Measurements from ENCODE around the gene NFYC. TPM values are rescaled to one million over a fixed set of nuclear protein-coding genes. Genes with fewer than 3 reads are reported as not detected.

Gene NFYC
- total RNA-seq, 1 donor from 2014 or later = 78.6 TPM

Small RNA genes lying within 50 kb of the gene (microRNA-seq; reads per million reads assigned to microRNA genes)
- 215 reads per million, percentile 54 among the genes with 10 or more reads in this experiment for gene MIR30C1 (ENCODE audit: borderline number of aligned reads)
- 24,715 reads per million, percentile 97 among the genes with 10 or more reads in this experiment for gene MIR30E (ENCODE audit: borderline number of aligned reads)

Other genes starting within 250 kb of the NFYC start
- 0.87 TPM for gene ZFP69B, start 241.2 kb upstream of the NFYC start, total RNA-seq
- 1.9 TPM for gene ZFP69, start 214.4 kb upstream of the NFYC start, total RNA-seq
- gene EXO5, start 182.9 kb upstream of the NFYC start, total RNA-seq = 4.5 TPM
- 8.6 TPM for gene ZNF684, start 160.1 kb upstream of the NFYC start, total RNA-seq
- 0.92 TPM for gene RIMS3, start 26.0 kb upstream of the NFYC start, total RNA-seq
- 1.9 TPM for gene KCNQ4, start 92.1 kb downstream of the NFYC start, total RNA-seq
- gene CITED4, start 170.7 kb downstream of the NFYC start, total RNA-seq = 45.4 TPM